Measurements from ENCODE around the gene DACH1.
"Not testable (repeated sequence)": the region's sequence is repeated elsewhere in the genome, so short reads cannot be mapped to it uniquely, and the experiment has no call there.

- TF ChIP-seq POLR2A (IDR thresholded peaks at IDR 0.05; ENCODE audit: low read depth, low read length); TAF1 (IDR thresholded peaks at IDR 0.05; ENCODE audit: borderline replicate concordance, low read depth, low read length): not testable (repeated sequence)
Measured at GRCh38 chr13:71893506-71893905, 26.5 kb upstream of the DACH1 start.
